ENCODE data around the gene ST6GALNAC3.

ST6GALNAC3 gene

DNA sequence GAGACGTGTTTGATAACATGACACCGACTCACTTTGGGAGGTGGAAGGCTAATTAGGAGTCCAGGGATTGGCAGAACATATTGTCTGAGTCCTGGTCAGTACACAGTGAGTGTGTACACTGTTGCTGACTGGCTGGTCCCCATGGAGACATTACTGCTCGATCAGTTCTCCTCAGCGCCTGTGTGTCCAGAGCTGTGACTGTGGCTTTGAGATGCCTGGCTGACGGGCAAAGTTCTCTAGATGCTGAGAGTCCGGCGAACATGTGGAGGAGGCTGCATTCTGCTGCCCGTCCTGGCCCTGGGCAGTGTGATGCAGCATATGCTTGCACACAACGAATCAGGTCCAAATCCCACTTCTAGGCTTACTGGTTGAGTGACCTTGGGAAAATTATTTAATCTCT lies 512.7 kb downstream of the ST6GALNAC3 start:
- TF ChIP-seq PRDM1 (tag by site-specific recombination; IDR thresholded peaks at IDR 0.05) (no peak), ZNF514 (tag by site-specific recombination; IDR thresholded peaks at IDR 0.05) (no peak), GFI1B (tag by site-specific recombination; IDR thresholded peaks at IDR 0.05) (no peak), GLI2 (tag by site-specific recombination; IDR thresholded peaks at IDR 0.05; ENCODE audit: borderline replicate concordance, low read depth) (no peak), ZNF544 (tag by site-specific recombination; IDR thresholded peaks at IDR 0.05) (no peak), ZNF211 (tag by site-specific recombination; IDR thresholded peaks at IDR 0.05; ENCODE audit: low read depth) (no peak), ZNF704 (tag by site-specific recombination; IDR thresholded peaks at IDR 0.05) (no peak), MEIS1 (CRISPR knock-in tag; IDR thresholded peaks at IDR 0.05; ENCODE audit: borderline replicate concordance) (no peak)
- TF ChIP-seq, protein P1, sequence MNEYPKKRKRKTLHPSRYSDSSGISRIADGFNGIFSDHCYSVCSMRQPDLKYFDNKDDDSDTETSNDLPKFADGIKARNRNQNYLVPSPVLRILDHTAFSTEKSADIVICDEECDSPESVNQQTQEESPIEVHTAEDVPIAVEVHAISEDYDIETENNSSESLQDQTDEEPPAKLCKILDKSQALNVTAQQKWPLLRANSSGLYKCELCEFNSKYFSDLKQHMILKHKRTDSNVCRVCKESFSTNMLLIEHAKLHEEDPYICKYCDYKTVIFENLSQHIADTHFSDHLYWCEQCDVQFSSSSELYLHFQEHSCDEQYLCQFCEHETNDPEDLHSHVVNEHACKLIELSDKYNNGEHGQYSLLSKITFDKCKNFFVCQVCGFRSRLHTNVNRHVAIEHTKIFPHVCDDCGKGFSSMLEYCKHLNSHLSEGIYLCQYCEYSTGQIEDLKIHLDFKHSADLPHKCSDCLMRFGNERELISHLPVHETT (tag by site-specific recombination; IDR thresholded peaks at IDR 0.05) = no peak
- POLR2A ChIA-PET = no interaction called here

GRCh38 chr1:76591461-76591860 lies 516.9 kb downstream of the ST6GALNAC3 start:
- H3K4me3 ChIP-seq (ENCODE audit: low read depth, low read length) = no peak overlapping the region
- TF ChIP-seq ZNF555 (tag by site-specific recombination; conservative IDR thresholded peaks at IDR 0.05) (no peak), ZNF169 (tag by site-specific recombination; IDR thresholded peaks at IDR 0.05) (no peak), ZNF426 (tag by site-specific recombination; IDR thresholded peaks at IDR 0.05) (no peak), ZSCAN4 (tag by site-specific recombination; IDR thresholded peaks at IDR 0.05) (no peak), ZNF366 (tag by site-specific recombination; conservative IDR thresholded peaks at IDR 0.05) (no peak), ZSCAN23 (tag by site-specific recombination; IDR thresholded peaks at IDR 0.05) (no peak), ZNF76 (tag by site-specific recombination; IDR thresholded peaks at IDR 0.05; ENCODE audit: borderline replicate concordance, low read depth) (no peak), KLF9 (tag by site-specific recombination; IDR thresholded peaks at IDR 0.05; ENCODE audit: low read depth) (no peak), RBAK (tag by site-specific recombination; IDR thresholded peaks at IDR 0.05) (no peak), ZNF623 (tag by site-specific recombination; IDR thresholded peaks at IDR 0.05) (no peak), ZNF214 (tag by site-specific recombination; IDR thresholded peaks at IDR 0.05; ENCODE audit: borderline replicate concordance) (no peak), GLIS2 (tag by site-specific recombination; IDR thresholded peaks at IDR 0.05) (no peak), ZNF146 (tag by site-specific recombination; IDR thresholded peaks at IDR 0.05) (no peak)
- TF ChIP-seq, protein P2, sequence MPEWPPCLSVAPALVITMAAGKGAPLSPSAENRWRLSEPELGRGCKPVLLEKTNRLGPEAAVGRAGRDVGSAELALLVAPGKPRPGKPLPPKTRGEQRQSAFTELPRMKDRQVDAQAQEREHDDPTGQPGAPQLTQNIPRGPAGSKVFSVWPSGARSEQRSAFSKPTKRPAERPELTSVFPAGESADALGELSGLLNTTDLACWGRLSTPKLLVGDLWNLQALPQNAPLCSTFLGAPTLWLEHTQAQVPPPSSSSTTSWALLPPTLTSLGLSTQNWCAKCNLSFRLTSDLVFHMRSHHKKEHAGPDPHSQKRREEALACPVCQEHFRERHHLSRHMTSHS (tag by site-specific recombination; IDR thresholded peaks at IDR 0.05) = no peak
- TF ChIP-seq, protein P3, sequence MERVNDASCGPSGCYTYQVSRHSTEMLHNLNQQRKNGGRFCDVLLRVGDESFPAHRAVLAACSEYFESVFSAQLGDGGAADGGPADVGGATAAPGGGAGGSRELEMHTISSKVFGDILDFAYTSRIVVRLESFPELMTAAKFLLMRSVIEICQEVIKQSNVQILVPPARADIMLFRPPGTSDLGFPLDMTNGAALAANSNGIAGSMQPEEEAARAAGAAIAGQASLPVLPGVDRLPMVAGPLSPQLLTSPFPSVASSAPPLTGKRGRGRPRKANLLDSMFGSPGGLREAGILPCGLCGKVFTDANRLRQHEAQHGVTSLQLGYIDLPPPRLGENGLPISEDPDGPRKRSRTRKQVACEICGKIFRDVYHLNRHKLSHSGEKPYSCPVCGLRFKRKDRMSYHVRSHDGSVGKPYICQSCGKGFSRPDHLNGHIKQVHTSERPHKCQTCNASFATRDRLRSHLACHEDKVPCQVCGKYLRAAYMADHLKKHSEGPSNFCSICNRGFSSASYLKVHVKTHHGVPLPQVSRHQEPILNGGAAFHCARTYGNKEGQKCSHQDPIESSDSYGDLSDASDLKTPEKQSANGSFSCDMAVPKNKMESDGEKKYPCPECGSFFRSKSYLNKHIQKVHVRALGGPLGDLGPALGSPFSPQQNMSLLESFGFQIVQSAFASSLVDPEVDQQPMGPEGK (tag by site-specific recombination; IDR thresholded peaks at IDR 0.05) = no peak
- TF ChIP-seq, protein P4, sequence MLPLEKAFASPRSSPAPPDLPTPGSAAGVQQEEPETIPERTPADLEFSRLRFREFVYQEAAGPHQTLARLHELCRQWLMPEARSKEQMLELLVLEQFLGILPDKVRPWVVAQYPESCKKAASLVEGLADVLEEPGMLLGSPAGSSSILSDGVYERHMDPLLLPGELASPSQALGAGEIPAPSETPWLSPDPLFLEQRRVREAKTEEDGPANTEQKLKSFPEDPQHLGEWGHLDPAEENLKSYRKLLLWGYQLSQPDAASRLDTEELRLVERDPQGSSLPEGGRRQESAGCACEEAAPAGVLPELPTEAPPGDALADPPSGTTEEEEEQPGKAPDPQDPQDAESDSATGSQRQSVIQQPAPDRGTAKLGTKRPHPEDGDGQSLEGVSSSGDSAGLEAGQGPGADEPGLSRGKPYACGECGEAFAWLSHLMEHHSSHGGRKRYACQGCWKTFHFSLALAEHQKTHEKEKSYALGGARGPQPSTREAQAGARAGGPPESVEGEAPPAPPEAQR (tag by site-specific recombination; IDR thresholded peaks at IDR 0.05) = no peak
- TF ChIP-seq, protein P5, sequence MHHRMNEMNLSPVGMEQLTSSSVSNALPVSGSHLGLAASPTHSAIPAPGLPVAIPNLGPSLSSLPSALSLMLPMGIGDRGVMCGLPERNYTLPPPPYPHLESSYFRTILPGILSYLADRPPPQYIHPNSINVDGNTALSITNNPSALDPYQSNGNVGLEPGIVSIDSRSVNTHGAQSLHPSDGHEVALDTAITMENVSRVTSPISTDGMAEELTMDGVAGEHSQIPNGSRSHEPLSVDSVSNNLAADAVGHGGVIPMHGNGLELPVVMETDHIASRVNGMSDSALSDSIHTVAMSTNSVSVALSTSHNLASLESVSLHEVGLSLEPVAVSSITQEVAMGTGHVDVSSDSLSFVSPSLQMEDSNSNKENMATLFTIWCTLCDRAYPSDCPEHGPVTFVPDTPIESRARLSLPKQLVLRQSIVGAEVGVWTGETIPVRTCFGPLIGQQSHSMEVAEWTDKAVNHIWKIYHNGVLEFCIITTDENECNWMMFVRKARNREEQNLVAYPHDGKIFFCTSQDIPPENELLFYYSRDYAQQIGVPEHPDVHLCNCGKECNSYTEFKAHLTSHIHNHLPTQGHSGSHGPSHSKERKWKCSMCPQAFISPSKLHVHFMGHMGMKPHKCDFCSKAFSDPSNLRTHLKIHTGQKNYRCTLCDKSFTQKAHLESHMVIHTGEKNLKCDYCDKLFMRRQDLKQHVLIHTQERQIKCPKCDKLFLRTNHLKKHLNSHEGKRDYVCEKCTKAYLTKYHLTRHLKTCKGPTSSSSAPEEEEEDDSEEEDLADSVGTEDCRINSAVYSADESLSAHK (tag by site-specific recombination; IDR thresholded peaks at IDR 0.05) = no peak
- POLR2A ChIA-PET = no interaction called here
- H3K36me3 ChIP-seq (ENCODE audit: control insufficient read depth in 2 of 2, insufficient read depth in 1 of 2, low read length in 2 of 2) = no peaks in the 10 kb centered on the region
- CTCF ChIA-PET = no interaction called here
- no peaks in the 10 kb centered on the region for H3K9me3 ChIP-seq (ENCODE audit: control insufficient read depth, insufficient read depth, low read depth, low read length)
- no peak overlapping the region for H3K27ac ChIP-seq (ENCODE audit: extremely low read depth, low read depth, low read length)
- H3K4me1 ChIP-seq (ENCODE audit: control insufficient read depth, insufficient read depth, low read length) = 0 out of 2 replicates have a peak, but pooled peaks cover 2% of the 10 kb centered on the region

More for the DNA sequence above, 512.7 kb downstream of the ST6GALNAC3 start:
- no peak overlapping the region for H3K27ac ChIP-seq (ENCODE audit: extremely low read depth, low read depth, low read length)
- 0 out of 2 replicates have a peak, but pooled peaks cover 6% of the 10 kb centered on the region for H3K4me1 ChIP-seq (ENCODE audit: control insufficient read depth, insufficient read depth, low read length)
- H3K9me3 ChIP-seq (ENCODE audit: control insufficient read depth, insufficient read depth, low read depth, low read length) = no peaks in the 10 kb centered on the region
- H3K4me3 ChIP-seq (ENCODE audit: low read depth, low read length) = no peak overlapping the region
- CTCF ChIA-PET = no interaction called here
- no peaks in the 10 kb centered on the region for H3K36me3 ChIP-seq (ENCODE audit: control insufficient read depth in 2 of 2, insufficient read depth in 1 of 2, low read length in 2 of 2)

Data from HEK293 (cell line).